Muscle layer of colon (tissue), 2 donors: ENCODE results near the gene IP6K2.

Source experiments
- H3K27ac ChIP-seq: one replicate; pipeline ENCODE4 v1.7.0; 2013; ENCODE audit warnings: low read depth, mild to moderate bottlenecking, low read length, moderate library complexity
- H3K27me3 ChIP-seq, 2 donors: one replicate each; pipeline ENCODE4 v1.7.0; 2013; ENCODE audit warnings: low read length in 2 of 2, mild to moderate bottlenecking in 2 of 2; ENCODE audit not compliant: insufficient read depth in 2 of 2, control insufficient read depth in 1 of 2
- H3K36me3 ChIP-seq: one replicate; pipeline ENCODE4 v1.7.0; 2013; ENCODE audit warnings: mild to moderate bottlenecking, low read length; ENCODE audit not compliant: insufficient read depth
- H3K4me1 ChIP-seq: one replicate; pipeline ENCODE4 v1.7.0; 2013; ENCODE audit warnings: mild to moderate bottlenecking, low read length; ENCODE audit not compliant: insufficient read depth
- H3K4me3 ChIP-seq, 2 donors: one replicate each; pipeline ENCODE4 v1.7.0; 2013; ENCODE audit warnings: low read length in 2 of 2, low read depth in 1 of 2, mild to moderate bottlenecking in 1 of 2, moderate library complexity in 1 of 2
- H3K9ac ChIP-seq: one replicate; pipeline ENCODE4 v1.7.0; 2013; ENCODE audit warnings: low read length
- H3K9me3 ChIP-seq: one replicate; pipeline ENCODE4 v1.7.0; 2013; ENCODE audit warnings: mild to moderate bottlenecking, low read length
- donor health status: abdominal sarcoma.
- donor health status: Adenocarcinoma of cecum.

Gene IP6K2

GRCh38 chr3:48679411-48680391 lies 37.3 kb downstream of the IP6K2 start:
- Histone ChIP-seq H3K9ac (no peak overlapping the region), H3K9me3 (no peaks in the 10 kb centered on the region), H3K36me3 (peaks cover 24% of the 10 kb centered on the region)

GRCh38 chr3:48678566-48679380 lies 38.2 kb downstream of the IP6K2 start:
- H3K36me3 ChIP-seq = peaks cover 24% of the 10 kb centered on the region
- H3K27me3 ChIP-seq = no peaks in the 10 kb centered on the region
- peaks cover 8% of the 10 kb centered on the region for H3K4me1 ChIP-seq
- no peaks in the 10 kb centered on the region for H3K9me3 ChIP-seq
- H3K27ac ChIP-seq = no peak overlapping the region
- H3K9ac ChIP-seq = no peak overlapping the region
- no peak overlapping the region for H3K4me3 ChIP-seq

More at GRCh38 chr3:48679411-48680391, 37.3 kb downstream of the IP6K2 start:
- no peak overlapping the region for H3K27ac ChIP-seq
- H3K27me3 ChIP-seq = no peaks in the 10 kb centered on the region
- no peak overlapping the region for H3K4me3 ChIP-seq
- peaks cover 17% of the 10 kb centered on the region for H3K4me1 ChIP-seq

GRCh38 chr3:48678056-48678455 lies 39.0 kb downstream of the IP6K2 start:
- Histone ChIP-seq H3K9me3 (no peaks in the 10 kb centered on the region), H3K36me3 (peaks cover 24% of the 10 kb centered on the region), H3K4me1 (peaks cover under 1% of the 10 kb centered on the region), H3K4me3 (no peak overlapping the region), H3K27me3 (no peaks in the 10 kb centered on the region), H3K9ac (no peak overlapping the region), H3K27ac (no peak overlapping the region)

- no peak overlapping the region for H3K27ac ChIP-seq
- peaks cover 13% of the 10 kb centered on the region for H3K36me3 ChIP-seq
- no peaks in the 10 kb centered on the region for H3K9me3 ChIP-seq
- no peak overlapping the region for H3K4me3 ChIP-seq
- H3K9ac ChIP-seq = no peak overlapping the region
- no peaks in the 10 kb centered on the region for H3K4me1 ChIP-seq
- no peaks in the 10 kb centered on the region for H3K27me3 ChIP-seq
Measured at GRCh38 chr3:48674505-48674904, 42.5 kb downstream of the IP6K2 start.

GRCh38 chr3:48672522-48672921 lies 44.5 kb downstream of the IP6K2 start:
- Histone ChIP-seq H3K9ac (no peak overlapping the region), H3K4me3 (no peak overlapping the region), H3K9me3 (no peaks in the 10 kb centered on the region), H3K4me1 (no peaks in the 10 kb centered on the region), H3K27ac (no peak overlapping the region), H3K36me3 (peaks cover 8% of the 10 kb centered on the region), H3K27me3 (no peaks in the 10 kb centered on the region)

GRCh38 chr3:48664929-48665328 lies 52.1 kb downstream of the IP6K2 start:
- Histone ChIP-seq H3K4me1 (peaks cover 9% of the 10 kb centered on the region), H3K27me3 (peaks cover 15 to 36% of the 10 kb centered on the region in 2 donors), H3K9me3 (no peaks in the 10 kb centered on the region), H3K36me3 (no peaks in the 10 kb centered on the region), H3K9ac (no peak overlapping the region), H3K4me3 (no peak overlapping the region), H3K27ac (no peak overlapping the region)

- no peak overlapping the region for H3K4me3 ChIP-seq
- no peak overlapping the region for H3K9ac ChIP-seq
- H3K27ac ChIP-seq = no peak overlapping the region
- H3K27me3 ChIP-seq = peaks cover 15 to 41% of the 10 kb centered on the region in 2 donors
- H3K9me3 ChIP-seq = no peaks in the 10 kb centered on the region
- no peaks in the 10 kb centered on the region for H3K36me3 ChIP-seq
- peaks cover 9% of the 10 kb centered on the region for H3K4me1 ChIP-seq
Measured at GRCh38 chr3:48664313-48664644, 52.7 kb downstream of the IP6K2 start.

- Histone ChIP-seq H3K36me3 (no peaks in the 10 kb centered on the region), H3K4me1 (peaks cover 9% of the 10 kb centered on the region), H3K9ac (no peak overlapping the region), H3K27ac (no peak overlapping the region), H3K9me3 (no peaks in the 10 kb centered on the region), H3K27me3 (peaks cover 15 to 41% of the 10 kb centered on the region in 2 donors), H3K4me3 (peak overlapping the region; percentile 31 to 38)
Measured at GRCh38 chr3:48663489-48664312, 53.3 kb downstream of the IP6K2 start.

GRCh38 chr3:48662753-48663488 lies 54.1 kb downstream of the IP6K2 start, which contains the start of gene CELSR3:
TSS of gene CELSR3 (minus strand) at chr3:48662886. CDS start at chr3:48662634, 252 bp downstream.
- Histone ChIP-seq H3K9ac (no peak within 1 kb of the TSS), H3K4me3 (peak within 1 kb of the TSS; percentile 31 to 38), H3K27ac (no peak within 1 kb of the TSS), H3K4me1 (peaks cover 9% of the 10 kb centered on the region), H3K36me3 (no peaks in the 10 kb centered on the region), H3K27me3 (peaks cover 15 to 46% of the 10 kb centered on the region in 2 donors), H3K9me3 (no peaks in the 10 kb centered on the region)

GRCh38 chr3:48662145-48662752 lies 54.8 kb downstream of the IP6K2 start:
- Histone ChIP-seq H3K4me3 (no peak overlapping the region), H3K36me3 (no peaks in the 10 kb centered on the region), H3K9me3 (no peaks in the 10 kb centered on the region), H3K27me3 (peaks cover 15 to 51% of the 10 kb centered on the region in 2 donors), H3K4me1 (peaks cover 9% of the 10 kb centered on the region), H3K9ac (no peak overlapping the region), H3K27ac (no peak overlapping the region)
